Measurements from ENCODE around the gene FAM120B.

- TF ChIP-seq RAD21 (IDR thresholded peaks at IDR 0.05; ENCODE audit: low read length), result no peak
- TF ChIP-seq CTCF (conservative IDR thresholded peaks at IDR 0.05; ENCODE audit: low read depth, low read length), result no peak
- TF ChIP-seq CEBPB (IDR thresholded peaks at IDR 0.05; ENCODE audit: low read depth, low read length), result no peak
Measured at GRCh38 chr6:170393807-170394399, 87.3 kb downstream of the FAM120B start.
